GM19240 (cell line): ENCODE data around the gene FAM217A.
"Not testable (repeated sequence)": the region's sequence is repeated elsewhere in the genome, so short reads cannot be mapped to it uniquely, and the experiment has no call there.

ENCODE experiments used
- DNase-seq: peaks from one replicate; pipeline ENCODE4 v3.0.0; 2011; ENCODE audit warnings: low spot score; ENCODE audit not compliant: insufficient read length

Gene FAM217A

DNA sequence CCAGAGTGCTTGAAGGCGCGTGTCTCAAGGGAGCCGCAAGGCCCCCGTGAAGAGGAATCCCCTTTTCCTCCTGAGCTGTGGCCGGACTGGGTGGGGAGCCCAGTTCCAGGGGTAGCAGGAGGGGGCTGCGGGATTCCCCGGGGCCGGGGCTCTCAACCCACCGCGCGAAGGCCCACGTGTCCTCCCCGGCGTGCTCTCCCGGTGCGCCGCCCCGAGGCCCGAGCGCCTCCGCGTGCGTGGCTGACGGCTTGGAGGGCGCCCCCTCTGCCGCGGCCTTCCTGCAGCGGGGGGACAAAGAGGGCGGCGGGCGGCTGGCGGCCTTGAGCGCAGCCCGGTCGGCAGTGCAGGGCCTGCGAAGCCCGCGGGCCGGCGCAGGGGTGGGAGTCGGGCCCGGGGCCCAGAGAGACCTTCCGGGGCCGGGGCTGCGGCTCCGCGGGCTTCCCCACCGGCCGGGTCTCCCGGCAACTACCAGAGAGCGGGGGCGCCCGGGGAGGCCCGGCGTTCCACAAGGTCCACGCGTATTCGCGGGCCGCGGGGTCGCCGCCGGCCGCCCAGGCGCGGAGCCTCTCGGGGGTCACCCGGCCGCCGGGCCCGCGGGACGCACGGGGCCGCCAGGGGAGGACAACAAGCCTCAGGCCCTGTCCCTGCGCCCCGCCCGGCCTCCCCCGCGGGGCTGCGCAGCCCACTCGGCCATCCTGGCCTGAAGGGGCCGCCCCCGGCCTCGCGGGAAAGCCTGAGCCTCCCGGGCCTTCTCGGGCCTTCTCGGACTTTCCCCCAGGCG, at the start of gene FAM217A:
TSS of gene FAM217A (minus strand) at position 447 of the 781 bp plus-strand sequence. CDS start 1,723 bp downstream, outside the sequence.
- DNase-seq = no peak

DNA sequence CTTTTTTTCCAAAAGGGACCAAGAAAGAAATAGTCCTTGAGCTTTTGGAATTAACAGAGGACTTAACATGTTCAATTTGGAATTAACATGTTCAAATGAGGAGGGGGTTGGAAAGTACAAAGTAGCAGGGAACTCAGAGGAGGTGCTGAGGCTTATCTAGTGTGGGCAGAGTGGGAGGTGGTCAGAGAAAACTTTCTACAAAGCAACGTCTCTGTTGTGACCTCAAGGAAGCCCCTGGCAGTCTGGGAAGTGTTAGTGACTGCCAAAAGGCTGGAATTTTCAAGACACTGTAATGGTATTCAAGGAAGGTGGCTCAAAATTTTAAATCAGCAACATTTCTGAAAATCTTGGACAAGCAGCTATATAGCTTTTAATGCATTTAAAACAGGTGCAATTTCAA, 49.1 kb upstream of the FAM217A start:
- no peak for DNase-seq

- no peak for DNase-seq
Observed at GRCh38 chr6:4125933-4126864, 47.3 kb upstream of the FAM217A start.

GRCh38 chr6:4125500-4125899, 46.6 kb upstream of the FAM217A start:
- DNase-seq = no peak

DNA sequence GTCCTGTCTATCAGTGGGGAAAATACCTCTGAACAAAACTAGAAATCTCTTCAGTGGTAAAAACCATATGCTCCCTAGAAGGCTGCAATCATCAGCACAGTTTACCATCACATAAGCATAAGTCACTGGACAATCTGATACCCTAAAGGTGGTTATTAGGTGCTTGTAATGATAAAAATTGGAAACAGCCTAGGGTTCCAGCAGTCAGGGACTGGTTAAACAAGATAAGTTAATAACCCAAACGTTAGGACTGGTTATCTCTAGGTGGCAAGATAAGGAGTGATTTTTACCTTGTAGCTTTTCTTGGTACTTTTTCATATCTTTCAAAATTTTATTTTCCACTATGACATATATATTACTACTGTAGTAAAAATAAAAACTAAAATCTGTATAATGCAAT, 45.4 kb upstream of the FAM217A start:
- no peak for DNase-seq

DNA sequence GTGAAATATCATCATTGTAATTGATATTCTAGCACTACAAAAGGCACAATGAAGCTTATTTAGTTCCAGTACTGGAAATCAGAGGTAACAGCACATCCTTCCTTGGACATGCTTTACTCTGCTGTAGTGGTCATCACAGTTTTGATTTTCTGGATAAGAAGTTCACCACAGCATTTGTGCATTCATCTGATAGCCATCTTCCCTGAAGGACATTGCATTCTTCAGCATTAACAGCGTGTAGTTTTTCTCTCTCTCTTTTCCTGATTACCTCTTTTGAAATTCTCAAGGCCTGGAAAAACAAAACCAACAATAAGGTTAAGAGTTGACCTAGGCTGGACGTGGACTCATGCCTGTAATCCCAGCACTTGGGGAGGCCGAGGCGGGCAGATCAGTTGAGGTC, 36.8 kb upstream of the FAM217A start:
- no peak for DNase-seq

GRCh38 chr6:4114123-4114522, 35.2 kb upstream of the FAM217A start:
- DNase-seq = no peak

DNA sequence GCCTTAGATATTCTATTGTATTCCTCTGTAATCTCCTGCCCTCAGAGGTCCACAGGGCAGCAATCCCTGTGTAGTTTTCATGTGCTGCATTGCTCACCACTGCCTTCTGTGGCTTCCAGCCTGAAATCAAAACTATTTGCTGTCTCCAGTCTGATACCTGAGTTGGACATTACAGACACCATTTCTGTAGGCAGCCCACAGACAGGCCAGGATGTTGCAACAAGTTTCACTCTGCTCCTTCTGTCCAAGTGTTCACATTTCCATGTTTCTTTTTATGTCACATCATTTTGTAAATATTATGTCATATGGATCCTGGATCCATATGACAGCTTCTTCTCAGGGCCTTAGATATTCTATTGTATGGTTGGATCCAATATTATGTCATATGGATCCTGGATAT, 34.7 kb upstream of the FAM217A start:
- DNase-seq = no peak

DNA sequence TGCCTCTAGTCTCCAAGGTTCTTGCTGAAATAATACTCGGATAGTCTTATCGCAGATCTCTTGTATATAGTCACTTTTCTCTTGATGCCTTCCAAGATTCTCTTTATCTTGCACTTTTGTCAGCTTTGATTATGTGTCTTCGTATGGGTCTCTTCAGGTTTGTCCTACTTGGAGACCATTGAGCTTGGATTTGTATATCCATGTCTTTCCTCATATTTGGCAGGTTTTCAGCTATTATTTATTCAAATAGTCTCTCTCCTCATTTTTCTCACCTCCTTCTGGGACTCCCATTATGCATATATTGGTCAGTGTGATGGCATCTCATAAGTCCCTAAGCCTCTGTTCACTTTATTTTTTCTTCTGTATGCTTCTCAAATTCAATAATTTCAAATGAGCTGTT, 33.4 kb upstream of the FAM217A start:
- DNase-seq = no peak

DNA sequence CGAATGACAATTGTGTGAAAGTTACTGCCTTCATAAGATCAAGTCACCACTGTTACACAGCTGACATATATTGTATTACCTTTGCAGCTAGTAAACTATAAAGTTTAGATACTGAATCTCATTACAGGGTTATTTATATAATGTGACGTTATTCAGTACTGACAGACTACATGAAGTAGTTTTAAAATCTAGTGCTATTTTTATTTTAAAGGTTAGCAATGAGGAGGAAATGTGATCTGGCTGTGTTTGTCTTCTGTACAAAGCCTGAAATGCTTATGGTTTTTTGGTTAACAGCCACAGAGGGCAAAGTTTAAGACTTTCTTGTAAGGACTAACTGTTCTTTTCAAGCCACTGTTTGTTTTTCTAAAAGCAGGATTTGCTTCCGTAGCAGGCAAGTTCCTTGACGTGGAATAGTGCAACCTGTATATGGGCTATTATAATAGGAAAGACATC, 30.5 kb upstream of the FAM217A start:
- not testable (repeated sequence) for DNase-seq

- no peak for DNase-seq
Observed at GRCh38 chr6:4108561-4109093, 29.7 kb upstream of the FAM217A start.

DNA sequence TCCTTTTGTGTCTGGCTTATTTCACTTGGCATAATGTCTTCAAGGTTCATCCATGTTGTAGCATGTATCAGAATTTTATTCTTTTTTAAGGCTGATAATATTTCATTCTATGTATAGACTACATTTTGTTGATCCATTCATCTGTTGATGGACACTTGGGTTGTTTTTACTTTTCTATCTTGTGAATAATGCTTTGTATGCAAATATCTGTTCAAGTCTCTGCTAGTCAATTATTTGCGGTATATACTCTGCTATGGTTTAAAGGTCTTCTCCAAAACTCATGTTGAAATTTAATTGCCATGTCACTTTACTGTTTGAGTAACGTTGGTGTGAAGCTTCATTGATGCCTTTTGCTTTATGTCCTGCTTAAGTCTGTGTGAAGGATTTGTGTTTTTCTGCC, 28.9 kb upstream of the FAM217A start:
- no peak for DNase-seq

- no peak for DNase-seq
Observed at GRCh38 chr6:4105980-4106536, 27.1 kb upstream of the FAM217A start.

DNA sequence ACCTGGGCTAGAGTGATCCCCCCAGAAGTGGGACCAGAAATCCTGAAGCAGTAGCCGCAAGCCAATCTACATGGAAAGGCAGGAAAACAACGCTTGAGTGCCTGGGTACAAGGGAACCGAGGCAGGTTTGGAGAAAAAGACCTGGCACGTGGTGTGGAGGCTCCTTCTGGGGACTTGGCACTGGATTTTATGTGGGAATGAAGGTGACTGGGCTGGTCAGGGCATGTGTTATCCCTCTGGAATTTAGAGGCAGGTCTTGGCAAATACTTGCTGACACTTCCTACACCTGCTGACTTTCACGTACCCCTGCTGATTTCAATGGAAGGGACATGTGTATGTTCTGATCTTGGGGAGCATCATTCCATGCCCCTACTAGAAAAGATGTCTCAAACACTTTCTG, 25.0 kb upstream of the FAM217A start:
- DNase-seq = no peak

DNA sequence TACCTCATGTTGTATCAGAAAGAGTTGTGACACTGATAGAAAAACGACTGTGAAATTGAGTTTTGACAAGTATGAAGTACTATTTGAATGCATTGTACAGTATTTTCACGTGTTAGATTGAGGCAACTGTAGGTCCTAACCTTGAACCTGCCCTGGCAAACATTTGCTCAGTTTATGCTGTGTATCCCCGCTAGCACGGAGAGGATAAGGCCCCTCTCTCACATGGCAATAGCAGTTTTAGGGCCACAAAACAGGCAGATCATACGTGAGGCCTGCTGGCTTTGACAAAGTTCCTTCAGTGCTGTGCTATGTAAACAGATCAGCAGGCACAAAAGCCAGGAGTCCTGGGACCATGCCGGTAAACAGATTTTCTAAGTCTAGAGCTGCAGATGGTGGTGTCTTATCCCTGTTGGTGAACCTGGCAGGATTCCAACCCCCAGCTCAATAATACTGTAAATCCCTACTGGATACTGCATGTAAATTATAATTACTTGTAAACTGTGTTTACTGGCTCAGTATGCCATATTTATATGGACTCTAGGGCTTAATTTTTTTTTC, 23.8 kb upstream of the FAM217A start:
- no peak for DNase-seq

DNA sequence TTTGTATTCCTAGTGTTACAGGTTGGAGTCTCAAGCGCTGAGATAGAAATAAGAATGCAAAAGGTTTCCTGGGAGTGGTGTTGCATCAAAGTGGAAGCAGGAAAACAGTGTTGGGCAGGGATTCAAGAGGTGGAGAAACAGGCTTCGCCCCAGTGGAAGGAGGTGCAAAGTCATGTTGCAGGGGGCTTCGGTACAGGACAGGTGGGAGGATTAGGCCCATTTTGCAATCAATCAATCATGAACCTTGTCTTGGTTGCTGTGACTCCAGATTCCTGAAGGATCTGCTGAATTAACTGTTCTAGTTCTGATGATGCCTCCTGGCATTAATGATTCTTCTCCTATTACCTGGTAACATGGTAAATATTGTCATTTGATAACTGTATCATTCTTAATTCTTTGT, 22.4 kb upstream of the FAM217A start:
- no peak for DNase-seq

- DNase-seq = no peak
Observed at GRCh38 chr6:4100655-4101054, 21.7 kb upstream of the FAM217A start.

- DNase-seq = no peak
Observed at GRCh38 chr6:4093288-4093687, 14.4 kb upstream of the FAM217A start.

DNA sequence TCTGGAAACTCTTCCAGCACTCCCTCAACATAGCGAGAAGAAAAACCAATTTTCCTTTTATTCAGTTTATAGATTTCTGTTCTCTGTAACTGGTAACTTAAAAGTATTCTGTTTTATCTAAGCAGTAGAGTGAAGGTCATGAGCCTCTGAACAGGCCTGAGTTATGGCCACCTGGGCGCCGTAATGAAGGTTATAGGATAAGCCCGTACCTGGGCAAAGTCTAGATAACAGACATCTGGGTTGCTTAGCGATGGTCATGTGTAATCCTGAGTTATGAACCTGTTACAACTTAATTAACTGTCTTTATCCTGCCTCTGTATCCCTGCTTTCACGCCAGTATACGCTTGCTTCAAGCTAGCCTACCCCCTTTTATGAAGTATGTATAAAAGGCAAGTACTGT, 13.0 kb upstream of the FAM217A start:
- DNase-seq = no peak

DNA sequence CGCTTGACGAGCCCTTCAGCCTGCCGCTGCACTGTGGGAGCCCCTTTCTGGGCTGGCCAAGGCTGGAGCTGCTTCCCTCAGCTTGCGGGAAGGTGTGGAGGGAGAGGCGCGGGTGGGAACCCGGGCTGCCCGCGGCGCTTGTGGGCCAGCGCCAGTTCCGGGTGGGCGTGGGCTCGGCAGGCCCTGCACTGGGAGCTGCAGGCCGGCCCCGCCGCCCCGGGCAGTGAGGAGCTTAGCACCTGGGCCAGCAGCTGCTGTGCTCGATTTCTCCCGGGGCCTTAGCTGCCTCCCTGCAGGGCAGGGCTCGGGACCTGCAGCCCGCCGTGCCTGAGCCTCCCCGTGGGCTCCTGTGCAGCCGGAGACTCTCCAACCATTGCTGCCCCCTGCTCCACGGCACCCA, 11.1 kb upstream of the FAM217A start:
- not testable (repeated sequence) for DNase-seq

DNA sequence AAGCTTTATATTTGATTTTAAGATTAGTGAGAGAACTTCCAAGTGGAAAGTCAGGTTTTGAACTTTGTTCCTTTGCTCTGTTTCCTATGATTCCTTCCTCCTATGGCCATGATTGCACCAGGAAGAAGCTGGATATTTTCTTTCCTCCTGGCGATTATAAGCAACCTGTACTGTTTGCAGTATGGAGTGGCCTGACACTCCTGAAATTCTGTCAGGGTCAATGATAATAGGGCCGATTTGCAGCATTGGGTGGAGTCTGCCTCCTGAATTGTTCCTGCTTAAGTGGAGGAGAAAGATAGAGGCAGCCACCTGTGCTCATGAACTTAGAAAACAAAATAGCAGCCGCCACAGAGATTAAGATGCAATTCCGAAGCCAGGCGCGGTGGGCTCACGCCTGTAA, 9.8 kb upstream of the FAM217A start:
- no peak for DNase-seq

- no peak for DNase-seq
Observed at GRCh38 chr6:4085332-4085700, 6.4 kb upstream of the FAM217A start.
